Activated T-helper 9 cell treated with anti-CD3 and anti-CD28 coated beads, Interleukin-2, amount 50 U/mL, for 16 hours (primary cell): ENCODE results near the gene TNFRSF13B.
"Not testable (repeated sequence)": the region's sequence is repeated elsewhere in the genome, so short reads cannot be mapped to it uniquely, and the experiment has no call there.

Experiments
- DNase-seq: peaks from one replicate; pipeline ENCODE4 v3.0.0-alpha.2; 2020; ENCODE audit warnings: low read depth

The TNFRSF13B gene

GRCh38 chr17:16987066-16987829 lies 15.3 kb upstream of the TNFRSF13B start:
- DNase-seq: no peak

- DNase-seq: no peak
Measured at GRCh38 chr17:16986391-16986790, 14.5 kb upstream of the TNFRSF13B start.

GRCh38 chr17:16981928-16982327 lies 10.0 kb upstream of the TNFRSF13B start:
- DNase-seq: no peak

DNA sequence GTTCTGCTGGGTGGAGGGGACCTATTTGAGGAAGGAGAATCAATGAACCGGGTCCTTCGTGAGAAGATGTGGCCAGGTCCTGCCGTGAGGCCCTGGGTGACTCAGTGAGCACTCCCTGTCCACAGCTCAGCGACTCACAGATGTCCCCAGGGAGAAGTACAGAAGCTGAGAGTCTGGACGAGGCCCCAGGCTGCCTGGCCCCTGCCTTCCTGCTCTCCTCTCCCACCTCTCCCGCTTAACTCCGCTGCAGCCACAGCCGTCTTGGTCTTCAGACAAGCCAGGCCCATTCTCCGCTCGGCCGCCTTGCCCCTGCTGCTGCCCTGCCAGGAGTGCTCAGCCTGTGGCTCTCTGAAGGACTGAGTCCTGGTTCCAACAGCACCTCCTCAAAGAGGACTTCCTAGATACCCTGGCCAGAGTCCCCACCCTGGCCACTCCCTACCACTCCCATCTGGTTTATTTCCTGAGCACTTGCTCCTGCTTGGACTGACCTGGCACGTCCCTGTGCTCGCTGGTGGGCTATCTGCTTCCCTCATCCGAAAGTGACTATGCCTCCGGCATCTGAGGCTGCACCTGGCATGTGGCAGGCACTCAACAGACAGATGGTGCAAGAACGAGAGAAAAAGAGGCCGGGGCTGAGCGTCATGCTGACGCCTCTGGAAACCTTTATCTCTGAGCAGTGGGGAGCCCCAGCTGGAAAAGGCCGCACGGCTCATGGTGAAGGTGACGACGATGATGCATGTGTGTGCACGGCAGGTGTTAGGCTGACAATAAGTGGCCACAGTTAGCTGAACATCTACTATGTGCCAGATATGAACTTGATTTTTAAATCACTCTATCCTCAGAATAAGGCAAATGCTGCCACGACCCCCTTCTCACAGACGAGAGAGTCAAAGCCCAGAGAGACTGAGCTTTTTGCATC lies 9.2 kb upstream of the TNFRSF13B start:
- no peak for DNase-seq

GRCh38 chr17:16980061-16980460 lies 8.1 kb upstream of the TNFRSF13B start:
- DNase-seq: no peak

DNA sequence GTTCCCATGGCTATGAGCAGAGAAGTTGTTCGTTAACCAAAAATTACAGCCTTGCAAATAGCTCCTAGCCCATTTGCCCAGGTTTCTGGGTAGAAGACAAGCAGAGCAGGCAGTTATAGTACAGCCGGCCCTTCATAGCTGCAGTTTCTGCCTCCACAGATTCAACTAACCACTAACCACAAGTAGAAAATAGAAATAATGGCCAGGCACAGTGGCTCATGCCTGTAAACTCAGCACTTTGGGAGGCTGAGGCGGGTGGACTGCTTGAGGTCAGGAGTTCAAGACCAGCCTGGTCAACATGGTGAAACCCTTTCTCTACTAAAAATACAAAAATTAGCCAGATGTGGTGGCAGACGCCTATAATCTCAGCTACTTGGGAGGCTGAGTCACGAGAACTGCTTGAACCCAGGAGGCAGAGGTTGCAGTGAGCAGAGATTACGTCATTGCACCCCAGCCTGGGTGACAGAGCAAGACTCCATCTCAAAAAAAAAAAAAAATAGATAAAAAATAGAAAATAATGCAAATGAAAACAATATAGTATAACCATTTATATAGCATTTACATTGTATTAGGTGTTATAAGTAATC lies 7.4 kb upstream of the TNFRSF13B start:
- not testable (repeated sequence) for DNase-seq

DNA sequence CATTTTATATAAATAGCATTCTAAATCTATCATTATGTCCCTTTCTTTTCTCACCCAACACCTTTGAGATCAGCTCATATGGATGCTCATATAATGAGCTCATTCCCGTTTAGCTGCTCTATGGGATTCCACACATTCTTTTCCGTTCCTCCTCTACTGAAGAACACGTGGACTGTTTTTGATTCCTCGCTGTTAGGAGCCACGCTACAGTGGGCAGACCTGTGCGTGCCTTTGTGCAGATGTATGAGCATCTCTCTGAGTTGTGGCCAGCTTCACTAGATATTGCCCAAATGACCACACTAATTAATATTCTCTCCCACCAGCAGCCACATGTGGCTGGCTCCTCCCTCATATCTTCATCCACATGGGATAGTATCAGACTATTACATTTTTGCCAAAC lies 6.0 kb upstream of the TNFRSF13B start:
- DNase-seq: no peak

- no peak for DNase-seq
Measured at GRCh38 chr17:16976725-16977550, 5.0 kb upstream of the TNFRSF13B start.

- DNase-seq: no peak
Measured at GRCh38 chr17:16975744-16976625, 4.1 kb upstream of the TNFRSF13B start.

- DNase-seq: no peak
Measured at GRCh38 chr17:16975277-16975651, 3.3 kb upstream of the TNFRSF13B start.

- no peak for DNase-seq
Measured at GRCh38 chr17:16974569-16975276, 2.8 kb upstream of the TNFRSF13B start.

DNA sequence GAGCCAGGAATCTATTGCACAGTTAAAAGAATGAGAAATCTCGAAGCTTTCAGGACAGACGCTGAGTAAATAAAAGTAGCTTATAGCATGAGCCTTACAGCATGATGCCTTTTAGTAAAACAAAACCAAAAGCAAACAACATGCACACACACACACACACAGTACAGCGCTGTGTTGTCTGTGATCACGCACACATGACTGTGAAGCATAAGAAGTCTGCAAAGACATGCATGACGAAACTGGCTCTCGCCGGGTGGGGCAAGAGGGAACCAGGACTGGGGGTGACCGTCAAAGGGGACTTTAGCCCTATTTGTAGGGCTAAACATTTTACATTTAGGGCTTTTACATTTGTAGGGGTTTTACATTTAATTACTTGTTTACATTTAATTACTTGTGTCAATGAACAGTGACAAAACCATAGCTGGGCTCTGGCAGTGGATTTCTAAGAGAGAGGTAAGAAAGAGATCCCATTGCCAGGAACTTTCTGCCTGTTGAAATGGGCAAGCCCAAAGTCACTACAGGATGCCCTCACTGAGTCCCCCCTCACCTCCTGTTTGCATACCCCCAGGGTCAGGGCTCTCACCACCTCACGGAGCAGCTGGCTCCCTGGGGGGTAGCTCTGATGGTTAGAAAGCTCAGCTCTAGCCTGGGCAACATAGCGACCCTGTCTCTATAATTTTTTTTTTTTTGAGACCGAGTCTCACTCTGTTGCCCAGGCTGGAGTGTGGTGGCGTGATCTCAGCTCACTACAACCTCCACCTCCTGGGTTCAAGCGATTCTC lies 2.0 kb upstream of the TNFRSF13B start:
- no peak for DNase-seq

DNA sequence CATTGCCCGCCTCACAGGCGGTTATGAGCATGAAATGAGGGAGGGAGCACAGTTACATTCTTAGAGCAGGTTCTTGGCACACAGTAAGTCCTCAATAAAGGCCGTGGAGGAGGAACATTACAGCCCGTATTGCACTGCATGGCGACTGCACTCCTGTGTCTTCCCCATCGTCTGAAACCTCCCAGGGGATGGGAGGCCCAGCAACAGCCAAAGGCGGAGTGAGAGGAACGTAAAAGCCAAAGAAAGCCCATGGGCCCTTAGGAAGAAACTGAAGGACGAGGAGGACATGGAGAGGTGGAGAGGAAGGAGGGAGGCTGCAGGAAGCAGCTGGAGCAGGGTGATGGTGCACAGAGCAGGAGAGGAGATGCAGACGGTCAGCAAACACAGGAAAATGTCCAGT lies 1.1 kb upstream of the TNFRSF13B start:
- DNase-seq: not testable (repeated sequence)

- DNase-seq: no peak
Measured at GRCh38 chr17:16972346-16972745, 428 bp upstream of the TNFRSF13B start.

- DNase-seq: no peak
Measured at GRCh38 chr17:16969931-16970906, 1.7 kb downstream of the TNFRSF13B start.

GRCh38 chr17:16968786-16969185 lies 3.1 kb downstream of the TNFRSF13B start:
- DNase-seq: no peak

DNA sequence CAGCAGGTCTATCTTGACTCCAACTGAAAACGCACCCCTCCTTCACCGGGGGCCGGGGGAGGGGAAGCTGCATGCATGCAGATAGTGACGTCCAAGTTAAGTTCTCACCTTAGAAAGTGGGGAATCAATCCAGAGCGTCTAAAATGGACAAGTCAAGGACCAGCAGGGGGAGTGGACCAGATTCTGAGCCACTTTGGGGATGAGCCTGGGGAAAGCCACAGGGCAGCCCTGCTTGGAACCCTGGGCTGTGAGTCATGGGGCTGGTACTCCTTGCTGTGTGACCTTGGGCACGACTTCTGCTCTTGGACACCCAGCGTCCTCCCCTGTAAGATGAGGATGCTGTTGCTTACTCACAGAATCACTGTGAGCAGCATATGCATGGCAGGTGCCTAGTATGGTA lies 9.1 kb downstream of the TNFRSF13B start:
- DNase-seq: no peak

GRCh38 chr17:16961792-16962191 lies 10.1 kb downstream of the TNFRSF13B start:
- no peak for DNase-seq
